Measurements from ENCODE around the gene RAB40B.

Gene RAB40B

DNA sequence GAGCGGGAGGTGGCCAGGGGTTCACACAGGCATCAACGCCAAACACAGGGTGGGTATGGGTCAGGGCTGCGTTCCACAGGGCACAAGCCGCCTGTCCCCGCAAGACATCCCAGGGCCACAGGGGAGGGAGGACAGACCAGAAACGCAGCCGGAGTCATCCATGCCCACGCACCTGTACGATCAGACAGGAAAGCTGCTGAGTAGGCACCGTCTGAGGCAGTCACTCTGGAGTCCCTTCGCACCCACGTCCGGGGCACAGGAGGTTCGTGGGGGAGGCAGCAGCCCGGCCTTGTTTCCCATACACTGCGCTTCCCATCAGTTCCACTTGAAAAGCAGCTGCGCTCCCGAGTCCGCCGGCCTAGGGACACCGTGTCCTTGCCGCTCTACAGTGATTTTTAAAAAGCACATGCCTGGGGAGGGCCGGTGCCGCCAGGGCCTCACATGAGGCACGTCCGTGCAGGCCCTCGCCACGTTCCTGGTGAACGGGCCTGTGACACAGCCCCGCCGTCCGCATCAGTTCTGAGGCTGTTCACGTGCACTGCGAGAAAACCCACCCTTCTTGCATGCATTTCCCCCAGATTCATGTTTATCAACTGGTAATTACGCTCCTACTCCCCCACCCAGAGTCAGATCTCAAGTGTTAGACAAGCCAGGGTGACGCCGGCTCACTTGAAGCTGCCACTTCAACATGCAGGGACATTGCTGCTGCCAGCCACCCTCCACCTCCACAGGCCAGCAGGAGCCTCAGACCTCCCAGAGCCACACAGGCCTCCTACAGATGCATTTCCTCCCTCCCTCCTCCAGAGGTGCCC lies 85.0 kb downstream of the RAB40B start:
- no peak for DNase-seq

- DNase-seq = no peak
Observed at GRCh38 chr17:82611140-82612058, 87.1 kb downstream of the RAB40B start.

DNA sequence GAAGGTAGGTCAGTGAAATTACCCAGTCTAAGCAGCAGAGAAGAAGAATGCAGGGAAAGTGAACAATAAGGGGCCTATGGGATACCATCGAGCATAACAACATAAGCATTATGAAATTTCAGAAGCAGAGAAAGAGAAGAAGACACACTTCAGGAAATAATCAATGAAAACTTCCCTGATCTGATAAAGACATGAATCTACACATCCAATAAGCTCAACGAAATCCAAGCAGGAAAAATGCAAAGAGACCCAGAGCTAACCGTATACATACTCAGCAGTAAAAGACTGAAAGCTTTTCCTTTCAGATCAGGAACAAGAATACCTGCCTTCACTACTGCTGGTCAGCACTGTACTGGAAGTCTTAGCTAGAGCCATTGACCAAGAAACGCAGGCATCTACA lies 88.8 kb downstream of the RAB40B start:
- DNase-seq = no peak

- DNase-seq = no peak
Observed at GRCh38 chr17:82608816-82609215, 89.7 kb downstream of the RAB40B start.

GRCh38 chr17:82605939-82606600 lies 92.4 kb downstream of the RAB40B start:
- DNase-seq = no peak
